Stimulated activated CD4-positive, alpha-beta T cell treated with anti-CD3 and anti-CD28 coated beads, Interleukin-1b, Interleukin-23, amount 100 ng/mL, for 48 hours (primary cell): ENCODE data around the gene IL34.
"Not testable (repeated sequence)": the region's sequence is repeated elsewhere in the genome, so short reads cannot be mapped to it uniquely, and the experiment has no call there.

Source experiments
- DNase-seq: peaks from one replicate; pipeline ENCODE4 v3.0.0-alpha.2; 2020

IL34 gene

GRCh38 chr16:70632273-70632672 lies 14.1 kb upstream of the IL34 start:
- no peak for DNase-seq

- DNase-seq: not testable (repeated sequence)
Measured at GRCh38 chr16:70633617-70634016, 12.7 kb upstream of the IL34 start.

GRCh38 chr16:70634861-70635260 lies 11.5 kb upstream of the IL34 start:
- DNase-seq: no peak

GRCh38 chr16:70635336-70636016 lies 10.9 kb upstream of the IL34 start:
- no peak for DNase-seq

GRCh38 chr16:70638814-70639792 lies 7.3 kb upstream of the IL34 start:
- no peak for DNase-seq

GRCh38 chr16:70642633-70643032 lies 3.7 kb upstream of the IL34 start:
- no peak for DNase-seq

GRCh38 chr16:70643264-70643663 lies 3.1 kb upstream of the IL34 start:
- DNase-seq: not testable (repeated sequence)

- no peak for DNase-seq
Measured at GRCh38 chr16:70644763-70645597, 1.4 kb upstream of the IL34 start.

- DNase-seq: no peak
Measured at GRCh38 chr16:70647441-70648359, 1.3 kb downstream of the IL34 start.

GRCh38 chr16:70648606-70649005 lies 2.2 kb downstream of the IL34 start:
- DNase-seq: no peak

- no peak for DNase-seq
Measured at GRCh38 chr16:70649300-70649699, 2.9 kb downstream of the IL34 start.

- no peak for DNase-seq
Measured at GRCh38 chr16:70650216-70650615, 3.9 kb downstream of the IL34 start.

- no peak for DNase-seq
Measured at GRCh38 chr16:70651524-70651923, 5.2 kb downstream of the IL34 start.

- no peak for DNase-seq
Measured at GRCh38 chr16:70652322-70652721, 6.0 kb downstream of the IL34 start.

GRCh38 chr16:70653406-70653805 lies 7.0 kb downstream of the IL34 start:
- no peak for DNase-seq

GRCh38 chr16:70653809-70654771 lies 7.7 kb downstream of the IL34 start:
- peak; percentile 80 for DNase-seq

- no peak for DNase-seq
Measured at GRCh38 chr16:70656065-70656711, 9.8 kb downstream of the IL34 start.

- no peak for DNase-seq
Measured at GRCh38 chr16:70656712-70657263, 10.4 kb downstream of the IL34 start.

- no peak for DNase-seq
Measured at GRCh38 chr16:70657956-70658355, 11.6 kb downstream of the IL34 start.

- no peak for DNase-seq
Measured at GRCh38 chr16:70658921-70659320, 12.6 kb downstream of the IL34 start.
